HG03095 (cell line): ENCODE data around the gene UNC45B.
"Not testable (repeated sequence)": the region's sequence is repeated elsewhere in the genome, so short reads cannot be mapped to it uniquely, and the experiment has no call there.

Experiments used
- ATAC-seq: cut with Tn5 transposase; IDR thresholded peaks from one replicate; pipeline ENCODE4 v1.9.1; 2021; ENCODE audit warnings: moderate library complexity; ENCODE audit not compliant: unreplicated experiment

The UNC45B gene

GRCh38 chr17:35147375-35147905 lies at the start of gene UNC45B:
Gene UNC45B, plus strand, starts transcription at chr17:35147817. Its CDS starts 447 bp downstream, at chr17:35148264.
- ATAC-seq: no peak

- ATAC-seq: no peak
These were observed 47.7 kb upstream of the UNC45B start for GRCh38 chr17:35099908-35100307.

GRCh38 chr17:35101036-35101435 lies 46.6 kb upstream of the UNC45B start:
- ATAC-seq: no peak

GRCh38 chr17:35101725-35102124 lies 45.9 kb upstream of the UNC45B start:
- ATAC-seq: no peak

- ATAC-seq: no peak
These were observed 44.3 kb upstream of the UNC45B start for GRCh38 chr17:35103271-35103670.

DNA sequence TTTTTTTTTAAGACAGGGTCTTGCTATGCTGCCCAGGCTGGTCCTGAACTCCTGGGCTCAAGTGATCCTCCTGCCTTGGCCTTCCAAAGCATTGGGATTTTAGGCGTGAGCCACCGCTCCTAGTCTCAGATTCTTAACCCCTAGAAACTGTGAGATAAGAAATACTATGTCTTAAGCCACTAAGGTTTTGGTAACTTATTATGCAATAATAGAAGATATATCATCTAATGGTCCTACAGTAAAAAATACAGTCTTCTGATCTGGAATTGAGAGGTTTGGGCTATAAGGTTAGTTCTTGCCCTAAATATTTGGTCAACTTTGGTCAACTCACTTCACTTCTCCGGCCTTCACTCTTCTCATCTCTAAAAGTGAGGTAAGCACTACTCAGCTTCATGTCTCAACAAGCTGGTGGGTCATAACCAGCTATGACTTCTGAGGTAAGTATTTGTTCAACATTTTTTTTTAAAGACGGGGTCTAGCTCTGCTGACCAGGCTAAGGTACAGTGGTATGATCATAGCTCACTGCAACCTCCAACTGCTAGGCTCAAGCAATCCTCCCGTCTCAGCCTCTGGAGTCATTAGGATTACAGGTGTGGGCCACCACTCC lies 42.7 kb upstream of the UNC45B start:
- ATAC-seq: no peak

- ATAC-seq: not testable (repeated sequence)
These were observed 36.8 kb upstream of the UNC45B start for GRCh38 chr17:35110791-35111190.

DNA sequence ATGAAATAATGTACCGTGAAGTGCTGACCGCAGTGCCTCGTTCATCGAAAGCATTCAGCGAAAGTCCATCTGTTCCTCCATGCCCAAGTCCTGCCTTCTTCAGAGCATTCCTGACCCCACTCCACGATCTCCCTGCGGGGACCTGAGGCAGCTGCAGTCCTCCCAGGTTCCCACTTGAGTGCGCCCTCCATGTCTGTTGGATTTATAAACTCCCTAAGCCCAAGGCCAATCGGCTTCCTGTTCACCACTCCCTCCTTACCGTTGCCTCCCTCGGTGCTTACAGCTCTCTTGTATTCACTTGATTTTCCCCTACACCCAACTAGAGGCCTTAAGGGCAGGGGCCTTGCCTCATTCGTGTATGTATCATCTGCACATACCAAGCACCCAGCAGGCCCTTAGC lies 30.8 kb upstream of the UNC45B start:
- ATAC-seq: no peak

DNA sequence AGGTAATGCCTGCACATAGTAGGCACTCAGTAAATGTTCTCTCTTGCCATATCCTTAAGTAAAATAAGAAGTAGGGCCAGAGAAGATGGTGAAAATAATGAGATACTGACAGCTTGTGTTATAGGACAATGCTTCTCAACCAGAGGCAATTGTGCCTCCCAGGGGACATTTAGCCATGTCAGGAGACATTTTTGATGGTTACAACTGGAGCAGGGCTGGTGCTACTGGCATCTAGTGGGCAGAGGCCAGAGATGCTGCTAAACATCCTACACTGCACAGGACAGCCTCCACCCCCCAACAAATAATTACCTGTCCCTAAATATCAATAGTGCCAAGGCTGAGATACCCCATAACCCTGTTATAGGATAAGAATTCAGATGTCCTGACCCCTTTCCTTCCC lies 29.6 kb upstream of the UNC45B start:
- ATAC-seq: no peak

GRCh38 chr17:35119370-35120165 lies 28.0 kb upstream of the UNC45B start, which contains the start of gene RAD51D:
Gene RAD51D, minus strand, starts transcription at chr17:35119860. Its CDS starts 247 bp downstream, at chr17:35119613.
- ATAC-seq: no peak

- ATAC-seq: no peak
These were observed 26.3 kb upstream of the UNC45B start, which contains the start of gene FNDC8 for GRCh38 chr17:35121315-35121714. Gene FNDC8, plus strand, starts transcription at chr17:35121615. Its CDS starts 79 bp downstream, at chr17:35121694.

- no peak for ATAC-seq
These were observed 19.7 kb upstream of the UNC45B start for GRCh38 chr17:35127751-35128514.

GRCh38 chr17:35129154-35129972 lies 18.3 kb upstream of the UNC45B start:
- ATAC-seq: no peak

- no peak for ATAC-seq
These were observed 17.7 kb upstream of the UNC45B start for GRCh38 chr17:35129973-35130351.

GRCh38 chr17:35130392-35130791 lies 17.2 kb upstream of the UNC45B start:
- ATAC-seq: no peak

- no peak for ATAC-seq
These were observed 15.5 kb upstream of the UNC45B start for GRCh38 chr17:35132099-35132498.

- no peak for ATAC-seq
These were observed 14.6 kb upstream of the UNC45B start for GRCh38 chr17:35132816-35133550.

DNA sequence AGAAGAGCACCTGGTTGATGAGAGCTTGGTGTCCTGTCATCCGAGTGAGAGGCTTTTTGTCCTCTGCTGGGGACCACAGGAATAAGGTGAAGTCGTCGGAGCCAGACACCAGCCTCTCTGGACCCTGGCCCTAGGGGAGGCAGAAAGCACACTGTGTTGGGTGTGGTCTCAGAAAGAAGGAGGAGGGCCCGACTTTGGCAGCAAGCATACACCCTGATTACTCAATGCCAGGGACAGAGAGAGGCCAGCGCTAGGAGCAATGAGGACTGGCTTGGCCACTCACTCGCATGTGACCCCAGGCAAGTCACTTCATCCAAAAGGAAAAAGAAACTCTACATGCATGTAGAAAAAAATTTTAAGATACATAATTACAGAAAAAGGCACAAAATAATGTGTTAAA lies 12.3 kb upstream of the UNC45B start:
- ATAC-seq: no peak

DNA sequence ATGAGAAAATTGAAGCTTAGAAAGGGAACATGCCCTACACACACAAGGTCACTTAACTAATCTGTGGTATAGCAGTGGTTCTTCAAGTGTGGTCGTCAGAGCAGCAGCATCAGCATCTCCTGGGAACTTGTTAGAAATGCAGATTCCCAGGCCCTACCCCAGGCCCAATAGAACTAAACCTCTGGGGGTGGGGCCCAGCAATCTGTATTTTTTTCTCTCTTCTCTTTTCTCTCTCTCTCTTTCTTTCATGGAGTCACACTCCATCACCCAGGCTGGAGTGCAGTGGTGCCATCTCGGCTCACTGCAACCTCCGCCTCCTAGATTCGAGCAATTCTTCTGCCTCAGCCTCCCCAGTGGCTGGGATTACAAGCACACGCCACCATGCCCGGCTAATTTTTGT lies 9.4 kb upstream of the UNC45B start:
- no peak for ATAC-seq
